Measurements from ENCODE around the gene COMP. TPM values are rescaled to one million over a fixed set of nuclear protein-coding genes. Genes with fewer than 3 reads are reported as not detected.

COMP gene
- total and polyA plus RNA-seq, 2 donors (not counting 1 experiment from before 2014, with no cell fraction given): not detected

DNA sequence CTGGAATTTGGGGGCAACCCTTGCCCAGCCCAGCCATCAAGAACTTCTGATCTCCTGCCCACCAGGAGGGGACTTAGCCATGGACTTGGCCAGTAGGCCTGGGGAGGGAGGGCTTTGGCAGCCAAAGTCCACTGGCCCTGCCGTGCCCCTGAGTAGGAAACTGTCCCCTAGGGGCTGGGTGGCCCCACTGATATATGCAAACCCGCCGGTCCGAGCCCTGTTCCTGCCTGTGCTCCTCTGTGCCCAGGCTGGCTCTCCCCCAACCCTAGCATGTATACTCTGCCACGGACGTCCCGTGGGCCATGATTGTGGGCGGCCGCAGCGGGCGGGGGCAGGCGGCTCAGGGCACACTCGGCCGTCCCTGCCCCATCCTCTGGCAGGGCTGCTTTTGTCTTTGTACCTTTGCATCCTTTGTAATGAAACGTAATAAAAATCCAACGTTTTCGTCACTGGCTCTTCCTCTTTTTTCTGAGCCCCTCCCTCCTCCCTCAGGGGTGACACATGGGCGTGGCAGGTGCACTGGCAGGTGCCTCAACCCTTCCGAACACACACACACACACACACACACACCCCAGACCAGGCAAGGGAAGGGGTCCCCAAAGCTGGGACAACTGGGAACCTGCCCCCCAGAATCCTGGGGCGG lies 9.1 kb downstream of the COMP start:
- Histone ChIP-seq H2AFZ (ENCODE audit: insufficient read depth, low read depth, low read length, poor library complexity, severe bottlenecking) (no peak overlapping the region), H3K9ac (ENCODE audit: low read length) (no peak overlapping the region), H3K27me3 (replicated peaks in 1 of 4; ENCODE audit: control extremely low read depth in 1 of 4, control insufficient read depth in 3 of 4, insufficient read depth in 4 of 4, low read length in 3 of 4) (peaks cover 0 to 29% (median 9%) of the 10 kb centered on the region in 4 experiments), H3K4me2 (replicated peaks; ENCODE audit: low read depth, low read length, poor library complexity, severe bottlenecking) (peak overlapping the region; percentile 4), H3K4me3 (ENCODE audit: control extremely low read depth in 1 of 5, extremely low read depth in 1 of 5, insufficient read depth in 1 of 5, low read depth in 2 of 5, low read length in 4 of 5) (no peak overlapping the region), H3K27ac (ENCODE audit: low read length in 2 of 2) (no peak overlapping the region), H3K4me1 (ENCODE audit: control insufficient read depth in 2 of 2, insufficient read depth in 2 of 2, low read length in 2 of 2) (peaks cover 11 to 22% of the 10 kb centered on the region in 2 donors), H3K9me3 (ENCODE audit: control extremely low read depth in 1 of 3, control insufficient read depth in 2 of 3, insufficient read depth in 1 of 3, low read length in 2 of 3) (peaks cover 0 to 29% (median 0%) of the 10 kb centered on the region in 3 donors), H3K79me2 (ENCODE audit: control insufficient read depth, insufficient read depth, low read length) (no peaks in the 10 kb centered on the region), H4K20me1 (ENCODE audit: control insufficient read depth, insufficient read depth, low read length, poor library complexity, severe bottlenecking) (peaks cover 15% of the 10 kb centered on the region), H3K36me3 (replicated peaks in 1 of 2; ENCODE audit: control extremely low read depth in 1 of 2, control insufficient read depth in 1 of 2, extremely low read depth in 1 of 2, insufficient read depth in 2 of 2, low read length in 1 of 2) (no peaks in the 10 kb centered on the region)
- peak; percentile 50 for DNase-seq
- ChIA-PET POLR2A (no interaction called here), CTCF (no interaction called here)
- no peak for TF ChIP-seq CTCF (IDR thresholded peaks at IDR 0.05)
- TF ChIP-seq EZH2 (IDR thresholded peaks at IDR 0.05; ENCODE audit: borderline replicate concordance, insufficient read depth, low read depth, low read length, poor library complexity, severe bottlenecking): no peak
- intact Hi-C loops (cut with micrococcal nuclease): no loop called here
- Mint-ChIP-seq H3K27ac (no peak overlapping the region), H3K4me3 (no peak overlapping the region), H3K9me3 (ENCODE audit: insufficient read depth) (no peaks in the 10 kb centered on the region), H3K4me1 (peaks cover 26% of the 10 kb centered on the region), H3K27me3 (peaks cover 20% of the 10 kb centered on the region)
- ATAC-seq (ENCODE audit: low read depth): no peak
- WGBS (ENCODE audit: insufficient coverage): 65% methylated on average over 20 of the region's 20 CpGs

- CTCF ChIA-PET: no interaction called here
- 93% methylated on average over 11 of the region's 14 CpGs for WGBS (ENCODE audit: insufficient coverage)
- H3K9ac ChIP-seq (ENCODE audit: low read length): no peak overlapping the region
Measured at GRCh38 chr19:18781047-18781600, 10.0 kb downstream of the COMP start.

More at GRCh38 chr19:18781047-18781600, 10.0 kb downstream of the COMP start:
- Mint-ChIP-seq H3K4me1 (peaks cover 22% of the 10 kb centered on the region), H3K9me3 (ENCODE audit: insufficient read depth) (no peaks in the 10 kb centered on the region), H3K27ac (no peak overlapping the region), H3K4me3 (no peak overlapping the region), H3K27me3 (peaks cover 14% of the 10 kb centered on the region)
- H2AFZ ChIP-seq (ENCODE audit: insufficient read depth, low read depth, low read length, poor library complexity, severe bottlenecking): no peak overlapping the region
- peaks cover 0 to 20% (median 0%) of the 10 kb centered on the region in 3 donors for H3K9me3 ChIP-seq (ENCODE audit: control extremely low read depth in 1 of 3, control insufficient read depth in 2 of 3, insufficient read depth in 1 of 3, low read length in 2 of 3)
- no peak overlapping the region for H3K4me2 ChIP-seq (replicated peaks; ENCODE audit: low read depth, low read length, poor library complexity, severe bottlenecking)
- ATAC-seq (ENCODE audit: low read depth) (no peak), DNase-seq (no peak)
- H3K27me3 ChIP-seq (replicated peaks in 1 of 4; ENCODE audit: control extremely low read depth in 1 of 4, control insufficient read depth in 3 of 4, insufficient read depth in 4 of 4, low read length in 3 of 4): peaks cover 0 to 20% (median 6%) of the 10 kb centered on the region in 4 experiments
- POLR2A ChIA-PET: no interaction called here
- peaks cover 10 to 22% of the 10 kb centered on the region in 2 donors for H3K4me1 ChIP-seq (ENCODE audit: control insufficient read depth in 2 of 2, insufficient read depth in 2 of 2, low read length in 2 of 2)
- H4K20me1 ChIP-seq (ENCODE audit: control insufficient read depth, insufficient read depth, low read length, poor library complexity, severe bottlenecking): peaks cover 15% of the 10 kb centered on the region
- intact Hi-C loops (cut with micrococcal nuclease): no loop called here
- H3K36me3 ChIP-seq (replicated peaks in 1 of 2; ENCODE audit: control extremely low read depth in 1 of 2, control insufficient read depth in 1 of 2, extremely low read depth in 1 of 2, insufficient read depth in 2 of 2, low read length in 1 of 2): no peaks in the 10 kb centered on the region
- TF ChIP-seq EZH2 (IDR thresholded peaks at IDR 0.05; ENCODE audit: borderline replicate concordance, insufficient read depth, low read depth, low read length, poor library complexity, severe bottlenecking) (no peak), CTCF (IDR thresholded peaks at IDR 0.05) (no peak)
- H3K27ac ChIP-seq (ENCODE audit: low read length in 2 of 2): no peak overlapping the region
- no peak overlapping the region for H3K4me3 ChIP-seq (ENCODE audit: control extremely low read depth in 1 of 5, extremely low read depth in 1 of 5, insufficient read depth in 1 of 5, low read depth in 2 of 5, low read length in 4 of 5)
- no peaks in the 10 kb centered on the region for H3K79me2 ChIP-seq (ENCODE audit: control insufficient read depth, insufficient read depth, low read length)

Data from B cell (primary cell).